ENCODE measurements around the gene FHIT.

DNA sequence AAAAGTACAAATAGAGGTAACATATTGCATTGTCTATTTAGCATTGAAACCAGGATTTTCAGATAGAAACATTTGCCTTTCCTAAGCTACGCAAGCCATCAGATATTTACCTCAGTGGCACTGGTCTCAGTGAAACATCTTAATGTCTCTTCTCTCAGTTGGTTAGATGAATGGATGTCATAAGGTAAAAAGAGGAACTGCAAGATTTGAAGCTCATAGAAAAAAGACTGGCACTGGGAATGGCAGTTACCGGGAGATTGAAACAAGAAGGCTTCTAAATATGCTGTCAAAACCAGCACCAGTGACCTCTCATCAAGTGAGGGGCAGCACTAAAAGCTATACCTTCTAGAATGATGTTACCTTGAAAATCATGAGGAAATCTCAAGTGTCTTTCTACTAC is 486.4 kb downstream of the FHIT start:
- TF ChIP-seq EZH2 (IDR thresholded peaks at IDR 0.05; ENCODE audit: insufficient read depth, poor library complexity, severe bottlenecking), result no peak
- TF ChIP-seq EZH2phosphoT487 (IDR thresholded peaks at IDR 0.05; ENCODE audit: insufficient read depth, low read depth), result no peak

All from GM23248 (cell line).